K562 (cell line): ENCODE measurements around the gene CDK11B. TPM values are rescaled to one million over a fixed set of nuclear protein-coding genes. Genes with fewer than 3 reads are reported as not detected.

Experiments used
- ATAC-seq: fragments of 200-7000 bp; cut with Tn5 transposase; 3 replicates; pipeline ENCODE4 v1.9.1; 2020; ENCODE audit warnings: moderate library complexity
- BruUV-seq: library from RNA; stranded (reverse); fragments of 400-500 nt; replicated peaks from 2 replicates; lab custom pipeline; 2021; lab: Mats Ljungman, UMichigan
- CTCF ChIA-PET: fragments of 300-600 bp; formaldehyde crosslinking; extraction: SDS; loops from one replicate; lab custom pipeline; 2021; ENCODE audit warnings: low intra/inter-chr PET ratio; lab: Yijun Ruan, JAX
- POLR2A ChIA-PET: fragments of 300-600, 350-650 bp; sonication (Branson Sonifier 250); formaldehyde crosslinking; extraction: SDS; loops from one replicate; lab custom pipeline; 2021; ENCODE audit warnings: antibody characterized with exemption, inconsistent platforms; lab: Yijun Ruan, JAX
- DNase-seq, 4 experiments: peaks; one replicate each; pipeline versions ENCODE4 v3.0.0 to v3.0.0-alpha.2; 2011 to 2018; ENCODE audit warnings: low spot score in 3 of 4, mixed read lengths in 3 of 4; ENCODE audit errors: extremely low read depth in 1 of 4
- FAIRE-seq: peaks from 2 replicates; lab custom pipeline; 2011; peaks lifted over from hg19 to GRCh38; lab: Jason Lieb, UNC
- H2AFZ ChIP-seq: 2 replicates; pipeline ENCODE4 v1.6.0; 2011; ENCODE audit warnings: low read depth, low read length, control low read depth, inconsistent platforms
- H3K27ac ChIP-seq: fragments of 200-600 bp; 3 replicates; pipeline ENCODE4 v1.8.0; 2011; ENCODE audit warnings: low read depth, mild to moderate bottlenecking, control low read depth, inconsistent platforms, low read length, moderate library complexity, mixed read lengths; ENCODE audit errors: extremely low read depth
- H3K27me3 ChIP-seq, 2 experiments: fragments of 300-600 bp in 1 of 2; 2 replicates in 1 of 2; 3 replicates in 1 of 2; pipeline versions ENCODE4 v1.6.0 to v1.8.0; 2011; ENCODE audit warnings: inconsistent platforms in 2 of 2, low read length in 2 of 2, mild to moderate bottlenecking in 1 of 2, mixed read lengths in 1 of 2, moderate library complexity in 1 of 2; ENCODE audit not compliant: control insufficient read depth in 2 of 2, insufficient read depth in 2 of 2
- H3K36me3 ChIP-seq: fragments of 300-600 bp; 3 replicates; pipeline ENCODE4 v1.8.0; 2011; ENCODE audit warnings: mild to moderate bottlenecking, low read length, inconsistent platforms; ENCODE audit not compliant: control insufficient read depth, insufficient read depth
- H3K4me1 ChIP-seq, 2 experiments: fragments of 200-600 bp in 1 of 2; replicated peaks in 1 of 2; 2 replicates in 1 of 2; 3 replicates in 1 of 2; pipeline versions ENCODE4 v1.5.1 to v1.8.0; 2011; ENCODE audit warnings: inconsistent platforms in 2 of 2, low read length in 2 of 2, mild to moderate bottlenecking in 1 of 2, mixed read lengths in 1 of 2, moderate library complexity in 1 of 2; ENCODE audit not compliant: control insufficient read depth in 2 of 2, insufficient read depth in 2 of 2
- H3K4me2 ChIP-seq: 2 replicates; pipeline ENCODE4 v1.6.1; 2011; ENCODE audit warnings: low read length, control low read depth, inconsistent platforms, mixed read lengths; ENCODE audit not compliant: insufficient read depth
- H3K4me3 ChIP-seq: fragments of 200-600 bp; sonication (generic), shearing (Covaris generic); 2 replicates; pipeline ENCODE4 v1.5.1; 2016; ENCODE audit warnings: control low read depth, inconsistent platforms
- H3K79me2 ChIP-seq: fragments of 200-600 bp; 3 replicates; pipeline ENCODE4 v1.8.0; 2011; ENCODE audit warnings: low read length, inconsistent platforms; ENCODE audit not compliant: control insufficient read depth, insufficient read depth
- H3K9ac ChIP-seq, 2 experiments: 2 replicates each; pipeline versions ENCODE4 v1.6.0 to v1.6.1; 2011; ENCODE audit warnings: low read depth in 2 of 2, low read length in 2 of 2, control low read depth in 1 of 2, inconsistent platforms in 1 of 2, mild to moderate bottlenecking in 1 of 2, mixed read lengths in 1 of 2; ENCODE audit not compliant: insufficient read depth in 1 of 2
- H3K9me1 ChIP-seq: one replicate; pipeline ENCODE4 v1.6.0; 2011; ENCODE audit warnings: inconsistent platforms, mild to moderate bottlenecking, low read length, moderate library complexity; ENCODE audit not compliant: control insufficient read depth, insufficient read depth
- H3K9me3 ChIP-seq: replicated peaks from 2 replicates; pipeline ENCODE4 v1.5.1; 2011; ENCODE audit warnings: low read depth, low read length, inconsistent platforms; ENCODE audit not compliant: control insufficient read depth, insufficient read depth
- H4K20me1 ChIP-seq: replicated peaks from 2 replicates; pipeline ENCODE4 v1.6.1; 2011; ENCODE audit warnings: low read length, inconsistent platforms, mixed read lengths; ENCODE audit not compliant: control insufficient read depth, insufficient read depth
- HOXB6 ChIP-seq: fragments of 250-450 bp; sonication (Bioruptor Pico); IDR thresholded peaks from 2 replicates; pipeline ENCODE4 v1.5.1; 2022; ENCODE audit warnings: mild to moderate bottlenecking, borderline replicate concordance
- MBD2 ChIP-seq: sonication (generic); IDR thresholded peaks from 2 replicates; pipeline ENCODE4 v1.6.1; 2016; ENCODE audit warnings: low read depth, borderline replicate concordance
- NBN ChIP-seq: fragments of 450-650 bp; IDR thresholded peaks from 2 replicates; pipeline ENCODE4 v1.6.1; 2016; ENCODE audit warnings: low read depth, mild to moderate bottlenecking
- NCOA6 ChIP-seq: fragments of 450-650 bp; IDR thresholded peaks from 2 replicates; pipeline ENCODE4 v1.6.1; 2017; ENCODE audit warnings: mild to moderate bottlenecking
- PML ChIP-seq: IDR thresholded peaks from 2 replicates; pipeline ENCODE4 v1.6.1; 2012; ENCODE audit warnings: low read length, inconsistent platforms
- POLR2H ChIP-seq: IDR thresholded peaks from 2 replicates; pipeline ENCODE4 v1.6.1; 2016; ENCODE audit warnings: missing genetic modification characterization, low read depth, mild to moderate bottlenecking, control low read depth, missing compliant biosample characterization, moderate library complexity
- SETDB1 ChIP-seq: IDR thresholded peaks from one replicate; pipeline ENCODE4 v1.6.1; 2012; ENCODE audit warnings: low read length, control low read depth, inconsistent platforms
- TAF7 ChIP-seq: fragments of 450-650 bp; IDR thresholded peaks from 2 replicates; pipeline ENCODE4 v1.6.1; 2016; ENCODE audit warnings: missing genetic modification characterization, missing compliant biosample characterization
- TGIF2 ChIP-seq: sonication (generic); formaldehyde crosslinking; IDR thresholded peaks from 2 replicates; pipeline ENCODE4 v1.8.1; 2022; ENCODE audit warnings: mild to moderate bottlenecking, missing genetic modification reagents, moderate library complexity
- WHSC1 ChIP-seq: IDR thresholded peaks from one replicate; pipeline ENCODE4 v1.6.1; 2012; ENCODE audit warnings: low read length, control low read depth, inconsistent platforms
- ZBTB11 ChIP-seq, 3 experiments: fragments of 200-800 bp in 1 of 3; fragments of 250-450 bp in 1 of 3; fragments of 450-650 bp in 1 of 3; sonication (Bioruptor Pico) in 1 of 3; sonication (Bioruptor generic) in 1 of 3; formaldehyde crosslinking in 1 of 3; IDR thresholded peaks; 2 replicates each; pipeline versions ENCODE4 v1.6.1 to v1.8.0; 2016 to 2022; ENCODE audit warnings: mild to moderate bottlenecking in 2 of 3, missing genetic modification characterization in 2 of 3, missing compliant biosample characterization in 1 of 3, moderate library complexity in 1 of 3
- ZEB2 ChIP-seq: fragments of 450-650 bp; IDR thresholded peaks from 2 replicates; pipeline ENCODE4 v1.6.1; 2016
- WGBS: fragments of 100-300 bp; shearing (Covaris generic); methylation state at CpG from one replicate; pipeline ENCODE4 v1.1.6; 2016; ENCODE audit warnings: low coverage, mixed read lengths; ENCODE audit not compliant: insufficient coverage; ENCODE audit errors: missing lambda C conversion rate; 5-methylcytosine and 5-hydroxymethylcytosine counted together
- in situ Hi-C: fragments of 300-500 bp; cut with MboI; formaldehyde crosslinking; loops from 4 replicates; pipeline ENCODE4 v1.15.0; 2018; ENCODE audit warnings: inconsistent platforms, mixed read lengths
- intact Hi-C: fragments of 100-400 bp; cut with micrococcal nuclease; formaldehyde crosslinking; loops from 2 replicates; pipeline ENCODE4 v1.14.2; 2022
- polyA plus RNA-seq, 8 experiments: library from polyadenylated mRNA; depleted of rRNA in 4 of 8; stranded (reverse) in 5 of 8; unstranded in 3 of 8; fragments of >200 nt; fragmentation: Nextera tagmentation in 2 of 8; fragmentation: Illumina TruSeq in 1 of 8; extraction: Ambion mirVana in 2 of 8; extraction: Trizol in 1 of 8; gene quantifications; 2 replicates each; pipeline versions ENCODE4 v1.2.1 to v1.2.3, GENCODE V29; 2011 to 2014; ENCODE audit warnings: inconsistent platforms in 1 of 8, missing spikeins in 1 of 8
- total RNA-seq, 7 experiments: library from RNA; depleted of rRNA in 6 of 7; stranded (reverse); fragments of >200 nt in 6 of 7; fragmentation: Illumina TruSeq in 2 of 7; extraction: Trizol in 2 of 7; gene quantifications; 2 replicates each; pipeline versions ENCODE4 v1.2.1 to v1.2.3, GENCODE V29; 2011 to 2021; ENCODE audit warnings: low replicate concordance in 1 of 7

CDK11B gene
- total and polyA plus RNA-seq, 9 of the 15 experiments (the other 6 are each of a cell fraction or from before 2014, with no cell fraction given) = 2.8 to 52.2 (median 19.5) TPM

DNA sequence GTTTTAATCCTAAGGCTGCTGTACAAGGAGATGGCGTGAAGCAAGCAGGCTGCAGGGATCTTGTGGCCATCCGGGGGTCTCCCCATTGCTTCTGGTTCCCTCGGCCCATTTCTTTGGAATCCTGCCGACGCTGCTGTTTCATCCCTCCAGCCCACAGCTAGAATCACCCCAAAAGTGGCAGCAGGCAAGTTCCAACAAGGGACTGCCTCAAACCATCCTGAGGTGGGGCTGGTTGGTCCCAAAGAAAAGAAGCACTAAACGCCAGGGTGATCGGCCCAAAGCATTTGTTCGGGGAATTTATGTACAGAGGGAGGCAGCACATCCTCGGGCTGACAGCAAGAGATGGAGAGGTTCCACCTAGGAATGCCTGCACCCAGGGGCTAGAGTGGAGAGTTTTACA lies 48.0 kb downstream of the CDK11B start:
- H3K36me3 ChIP-seq = no peaks in the 10 kb centered on the region
- H3K9me1 ChIP-seq = no peaks in the 10 kb centered on the region
- no peak overlapping the region for H3K9ac ChIP-seq
- ChIA-PET POLR2A (interaction anchor here (0.9 to 1.0 kb wide), 2 partner anchors 9 to 13 kb away, joined by 3 read pairs; no protein-coding TSS in a partner anchor), CTCF (no interaction called here)
- no peak for DNase-seq
- H3K4me3 ChIP-seq = no peak overlapping the region
- no peak overlapping the region for H3K27ac ChIP-seq
- H3K79me2 ChIP-seq = peaks cover 19% of the 10 kb centered on the region
- H4K20me1 ChIP-seq = 0 out of 2 replicates have a peak, but pooled peaks cover 6% of the 10 kb centered on the region
- no peak for FAIRE-seq
- no peak overlapping the region for H3K4me2 ChIP-seq
- H3K4me1 ChIP-seq = peaks cover 13 to 48% of the 10 kb centered on the region in 2 experiments; a peak in 4 of 5 replicates
- ATAC-seq = no peak
- intact Hi-C loops (no loop called here), in situ Hi-C loops (no loop called here)
- H3K27me3 ChIP-seq = no peaks in the 10 kb centered on the region; a peak in 1 of 5 replicates
- 43% methylated on average over 9 of the region's 9 CpGs for WGBS
- TF ChIP-seq MBD2 (no peak), ZBTB11 (CRISPR knock-in tag; IDR thresholded peaks at IDR 0.05) (no peak), HOXB6 (CRISPR knock-in tag) (no peak), WHSC1 (no peak), NCOA6 (no peak), NBN (no peak), ZEB2 (no peak), SETDB1 (no peak), PML (no peak), TGIF2 (no peak), POLR2H (tag) (no peak), TAF7 (tag) (no peak)
- H3K9me3 ChIP-seq = no peaks in the 10 kb centered on the region
- BruUV-seq = no TSS peak
- no peak overlapping the region for H2AFZ ChIP-seq
